Measurements from ENCODE around the gene NPAS1. TPM values are rescaled to one million over a fixed set of nuclear protein-coding genes. Genes with fewer than 3 reads are reported as not detected.

The NPAS1 gene, protein sequence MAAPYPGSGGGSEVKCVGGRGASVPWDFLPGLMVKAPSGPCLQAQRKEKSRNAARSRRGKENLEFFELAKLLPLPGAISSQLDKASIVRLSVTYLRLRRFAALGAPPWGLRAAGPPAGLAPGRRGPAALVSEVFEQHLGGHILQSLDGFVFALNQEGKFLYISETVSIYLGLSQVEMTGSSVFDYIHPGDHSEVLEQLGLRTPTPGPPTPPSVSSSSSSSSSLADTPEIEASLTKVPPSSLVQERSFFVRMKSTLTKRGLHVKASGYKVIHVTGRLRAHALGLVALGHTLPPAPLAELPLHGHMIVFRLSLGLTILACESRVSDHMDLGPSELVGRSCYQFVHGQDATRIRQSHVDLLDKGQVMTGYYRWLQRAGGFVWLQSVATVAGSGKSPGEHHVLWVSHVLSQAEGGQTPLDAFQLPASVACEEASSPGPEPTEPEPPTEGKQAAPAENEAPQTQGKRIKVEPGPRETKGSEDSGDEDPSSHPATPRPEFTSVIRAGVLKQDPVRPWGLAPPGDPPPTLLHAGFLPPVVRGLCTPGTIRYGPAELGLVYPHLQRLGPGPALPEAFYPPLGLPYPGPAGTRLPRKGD
- total RNA-seq, result 0.28 and 0.74 TPM in 2 replicates

GRCh38 chr19:47019431-47020041 lies at the start of gene NPAS1:
Gene NPAS1, plus strand, starts transcription at chr19:47019837. Its CDS starts 1,211 bp downstream, at chr19:47021048.

Other genes with a start within 250 kb of the NPAS1 start
- 249 and 255 TPM in 2 replicates for gene SLC1A5, start 231.2 kb upstream of the NPAS1 start, total RNA-seq
- 208 and 251 TPM in 2 replicates for gene AP2S1, start 169.0 kb upstream of the NPAS1 start, total RNA-seq
- gene ARHGAP35, start 158.8 kb upstream of the NPAS1 start, total RNA-seq, result 25.6 and 37.2 TPM in 2 replicates
- 11.4 and 18.8 TPM in 2 replicates for gene TMEM160, start 28.8 kb downstream of the NPAS1 start, total RNA-seq
- gene ZC3H4, start 93.9 kb downstream of the NPAS1 start, total RNA-seq, result 7.5 and 9.8 TPM in 2 replicates
- 115 and 116 TPM in 2 replicates for gene SAE1, start 111.0 kb downstream of the NPAS1 start, total RNA-seq
- gene BBC3, start 211.4 kb downstream of the NPAS1 start, total RNA-seq, result 11.7 and 16.5 TPM in 2 replicates
- gene CCDC9, start 236.7 kb downstream of the NPAS1 start, total RNA-seq, result 5.4 and 7.9 TPM in 2 replicates